ENCODE data around the gene TSPAN17.

TSPAN17 gene

GRCh38 chr5:176644878-176645670, 2.2 kb upstream of the TSPAN17 start:
- no peak overlapping the region for H3K4me3 ChIP-seq (ENCODE audit: insufficient read depth in 1 of 2, low read depth in 1 of 2, low read length in 2 of 2)
- no peak overlapping the region for H2BK12ac ChIP-seq (ENCODE audit: low read length in 2 of 2)
- no peak overlapping the region for H3K14ac ChIP-seq (ENCODE audit: low read length in 2 of 2)
- H3K27ac ChIP-seq (ENCODE audit: low read length, poor library complexity, severe bottlenecking), result no peak overlapping the region
- no peak overlapping the region for H2BK15ac ChIP-seq (ENCODE audit: low read depth, poor library complexity, severe bottlenecking)
- no peak overlapping the region for H3K18ac ChIP-seq (ENCODE audit: low read depth in 1 of 2, low read length in 2 of 2)
- H3K36me3 ChIP-seq (ENCODE audit: control insufficient read depth in 1 of 2, insufficient read depth in 2 of 2, low read depth in 1 of 2, low read length in 2 of 2), result peaks cover 0 to 3% of the 10 kb centered on the region in 2 experiments
- no peak overlapping the region for H3K4me2 ChIP-seq (ENCODE audit: low read length, poor library complexity, severe bottlenecking)
- no peak overlapping the region for H2BK120ac ChIP-seq (ENCODE audit: low read depth, low read length)
- H2AFZ ChIP-seq (ENCODE audit: low read depth, low read length), result no peak overlapping the region
- H3K4me1 ChIP-seq (ENCODE audit: control insufficient read depth, insufficient read depth, low read depth, low read length), result peaks cover 26% of the 10 kb centered on the region
- peaks cover 14% of the 10 kb centered on the region for H3K79me1 ChIP-seq (replicated peaks; ENCODE audit: low read length, poor library complexity, severe bottlenecking)
- H3K9ac ChIP-seq (ENCODE audit: low read length), result no peak overlapping the region
- H2BK5ac ChIP-seq (ENCODE audit: low read depth, low read length, poor library complexity, severe bottlenecking), result no peak overlapping the region
- no peak overlapping the region for H3K4ac ChIP-seq (ENCODE audit: low read depth in 1 of 2, low read length in 2 of 2)
- no peak overlapping the region for H4K8ac ChIP-seq (ENCODE audit: low read length)
- H3K23ac ChIP-seq (ENCODE audit: low read length in 2 of 2), result no peak overlapping the region
- no peak overlapping the region for H2AK5ac ChIP-seq (ENCODE audit: low read length, severe bottlenecking)
- no peak overlapping the region for H4K91ac ChIP-seq (ENCODE audit: low read length)
- no peaks in the 10 kb centered on the region for H3K9me3 ChIP-seq (ENCODE audit: control insufficient read depth, low read length)
- no peaks in the 10 kb centered on the region for H3K27me3 ChIP-seq (ENCODE audit: control insufficient read depth in 1 of 2, insufficient read depth in 1 of 2, low read length in 2 of 2)
- WGBS, result 94% methylated on average over 22 of the region's 22 CpGs
- no peak for DNase-seq

- no peak for DNase-seq
- no peaks in the 10 kb centered on the region for H3K27me3 ChIP-seq (ENCODE audit: control insufficient read depth in 1 of 2, insufficient read depth in 1 of 2, low read length in 2 of 2)
- H3K14ac ChIP-seq (ENCODE audit: low read length in 2 of 2), result no peak overlapping the region
- no peak overlapping the region for H2BK15ac ChIP-seq (ENCODE audit: low read depth, poor library complexity, severe bottlenecking)
- H2AFZ ChIP-seq (ENCODE audit: low read depth, low read length), result no peak overlapping the region
- H2BK120ac ChIP-seq (ENCODE audit: low read depth, low read length), result no peak overlapping the region
- H3K4me3 ChIP-seq (ENCODE audit: insufficient read depth in 1 of 2, low read depth in 1 of 2, low read length in 2 of 2), result peak overlapping the region in 1 of 2 experiments; percentile 62
- no peak overlapping the region for H4K91ac ChIP-seq (ENCODE audit: low read length)
- no peak overlapping the region for H3K23ac ChIP-seq (ENCODE audit: low read length in 2 of 2)
- H3K4me2 ChIP-seq (ENCODE audit: low read length, poor library complexity, severe bottlenecking), result no peak overlapping the region
- H3K79me1 ChIP-seq (replicated peaks; ENCODE audit: low read length, poor library complexity, severe bottlenecking), result peaks cover 26% of the 10 kb centered on the region
- 98% methylated on average over 5 of the region's 7 CpGs for WGBS
- H3K18ac ChIP-seq (ENCODE audit: low read depth in 1 of 2, low read length in 2 of 2), result peak overlapping the region in 1 of 2 experiments; percentile 37
- H3K9ac ChIP-seq (ENCODE audit: low read length), result peak overlapping the region; percentile 73
- no peak overlapping the region for H3K4ac ChIP-seq (ENCODE audit: low read depth in 1 of 2, low read length in 2 of 2)
- no peak overlapping the region for H2BK5ac ChIP-seq (ENCODE audit: low read depth, low read length, poor library complexity, severe bottlenecking)
- H3K36me3 ChIP-seq (ENCODE audit: control insufficient read depth in 1 of 2, insufficient read depth in 2 of 2, low read depth in 1 of 2, low read length in 2 of 2), result peaks cover 0 to 8% of the 10 kb centered on the region in 2 experiments
- H2BK12ac ChIP-seq (ENCODE audit: low read length in 2 of 2), result peak overlapping the region in 1 of 2 experiments; percentile 15
- H4K8ac ChIP-seq (ENCODE audit: low read length), result peak overlapping the region; percentile 85
- peaks cover 31% of the 10 kb centered on the region for H3K4me1 ChIP-seq (ENCODE audit: control insufficient read depth, insufficient read depth, low read depth, low read length)
- no peaks in the 10 kb centered on the region for H3K9me3 ChIP-seq (ENCODE audit: control insufficient read depth, low read length)
- no peak overlapping the region for H3K27ac ChIP-seq (ENCODE audit: low read length, poor library complexity, severe bottlenecking)
- H2AK5ac ChIP-seq (ENCODE audit: low read length, severe bottlenecking), result peak overlapping the region; percentile 76
Observed at GRCh38 chr5:176646049-176646706, 1.1 kb upstream of the TSPAN17 start.

- 65% methylated on average over 11 of the region's 11 CpGs for WGBS
- H3K23ac ChIP-seq (ENCODE audit: low read length in 2 of 2), result no peak overlapping the region
- peak overlapping the region; percentile 20 for H2BK5ac ChIP-seq (ENCODE audit: low read depth, low read length, poor library complexity, severe bottlenecking)
- H2BK15ac ChIP-seq (ENCODE audit: low read depth, poor library complexity, severe bottlenecking), result peak overlapping the region; percentile 81
- no peaks in the 10 kb centered on the region for H3K9me3 ChIP-seq (ENCODE audit: control insufficient read depth, low read length)
- peaks cover 33% of the 10 kb centered on the region for H3K4me1 ChIP-seq (ENCODE audit: control insufficient read depth, insufficient read depth, low read depth, low read length)
- H2AK5ac ChIP-seq (ENCODE audit: low read length, severe bottlenecking), result peak overlapping the region; percentile 81
- peak overlapping the region; percentile 63 for H3K4me2 ChIP-seq (ENCODE audit: low read length, poor library complexity, severe bottlenecking)
- H2BK12ac ChIP-seq (ENCODE audit: low read length in 2 of 2), result peak overlapping the region in 1 of 2 experiments; percentile 61
- H4K8ac ChIP-seq (ENCODE audit: low read length), result peak overlapping the region; percentile 99
- H3K4ac ChIP-seq (ENCODE audit: low read depth in 1 of 2, low read length in 2 of 2), result peak overlapping the region; percentile 64 to 70
- peak overlapping the region; percentile 35 to 62 for H3K4me3 ChIP-seq (ENCODE audit: insufficient read depth in 1 of 2, low read depth in 1 of 2, low read length in 2 of 2)
- peak overlapping the region; percentile 80 for H4K91ac ChIP-seq (ENCODE audit: low read length)
- peak overlapping the region; percentile 28 to 86 for H3K18ac ChIP-seq (ENCODE audit: low read depth in 1 of 2, low read length in 2 of 2)
- H3K79me1 ChIP-seq (replicated peaks; ENCODE audit: low read length, poor library complexity, severe bottlenecking), result peaks cover 30% of the 10 kb centered on the region
- H3K9ac ChIP-seq (ENCODE audit: low read length), result peak overlapping the region; percentile 73
- no peak overlapping the region for H2BK120ac ChIP-seq (ENCODE audit: low read depth, low read length)
- no peak for DNase-seq
- no peaks in the 10 kb centered on the region for H3K27me3 ChIP-seq (ENCODE audit: control insufficient read depth in 1 of 2, insufficient read depth in 1 of 2, low read length in 2 of 2)
- peak overlapping the region; percentile 89 for H2AFZ ChIP-seq (ENCODE audit: low read depth, low read length)
- peaks cover 0 to 12% of the 10 kb centered on the region in 2 experiments for H3K36me3 ChIP-seq (ENCODE audit: control insufficient read depth in 1 of 2, insufficient read depth in 2 of 2, low read depth in 1 of 2, low read length in 2 of 2)
- no peak overlapping the region for H3K14ac ChIP-seq (ENCODE audit: low read length in 2 of 2)
- peak overlapping the region; percentile 49 for H3K27ac ChIP-seq (ENCODE audit: low read length, poor library complexity, severe bottlenecking)
Observed at GRCh38 chr5:176646707-176647029, 616 bp upstream of the TSPAN17 start.

GRCh38 chr5:176647843-176648473, 674 bp downstream of the TSPAN17 start:
- Histone ChIP-seq H2AFZ (ENCODE audit: low read depth, low read length) (no peak overlapping the region), H4K8ac (ENCODE audit: low read length) (peak overlapping the region; percentile 95), H3K4ac (ENCODE audit: low read depth in 1 of 2, low read length in 2 of 2) (peak overlapping the region; percentile 16 to 95), H3K9ac (ENCODE audit: low read length) (peak overlapping the region; percentile 95), H2BK5ac (ENCODE audit: low read depth, low read length, poor library complexity, severe bottlenecking) (no peak overlapping the region), H3K27ac (ENCODE audit: low read length, poor library complexity, severe bottlenecking) (no peak overlapping the region), H3K14ac (ENCODE audit: low read length in 2 of 2) (peak overlapping the region in 1 of 2 experiments; percentile 94), H3K4me1 (ENCODE audit: control insufficient read depth, insufficient read depth, low read depth, low read length) (peaks cover 33% of the 10 kb centered on the region), H2BK12ac (ENCODE audit: low read length in 2 of 2) (no peak overlapping the region), H3K79me1 (replicated peaks; ENCODE audit: low read length, poor library complexity, severe bottlenecking) (peaks cover 35% of the 10 kb centered on the region), H3K18ac (ENCODE audit: low read depth in 1 of 2, low read length in 2 of 2) (peak overlapping the region; percentile 85), H3K4me2 (ENCODE audit: low read length, poor library complexity, severe bottlenecking) (peak overlapping the region; percentile 87), H2BK15ac (ENCODE audit: low read depth, poor library complexity, severe bottlenecking) (peak overlapping the region; percentile 86), H3K9me3 (ENCODE audit: control insufficient read depth, low read length) (no peaks in the 10 kb centered on the region), H3K27me3 (ENCODE audit: control insufficient read depth in 1 of 2, insufficient read depth in 1 of 2, low read length in 2 of 2) (no peaks in the 10 kb centered on the region), H4K91ac (ENCODE audit: low read length) (peak overlapping the region; percentile 71), H3K23ac (ENCODE audit: low read length in 2 of 2) (no peak overlapping the region), H2AK5ac (ENCODE audit: low read length, severe bottlenecking) (no peak overlapping the region), H3K36me3 (ENCODE audit: control insufficient read depth in 1 of 2, insufficient read depth in 2 of 2, low read depth in 1 of 2, low read length in 2 of 2) (peaks cover 5 to 18% of the 10 kb centered on the region in 2 experiments), H2BK120ac (ENCODE audit: low read depth, low read length) (no peak overlapping the region), H3K4me3 (ENCODE audit: insufficient read depth in 1 of 2, low read depth in 1 of 2, low read length in 2 of 2) (peak overlapping the region; percentile 77 to 93)
- DNase-seq, result peak; percentile 29
- WGBS, result 25% methylated on average over 18 of the region's 20 CpGs

All from mesenchymal stem cell (in vitro differentiated cells and primary cell).